ENCODE data around the gene THRB. TPM values are rescaled to one million over a fixed set of nuclear protein-coding genes. Genes with fewer than 3 reads are reported as not detected.

The THRB gene
- total RNA-seq, 2 donors from 2014 or later: 0.24 to 0.26 TPM

- H3K27me3 ChIP-seq (ENCODE audit: control insufficient read depth, insufficient read depth, low read length, poor library complexity, severe bottlenecking): no peaks in the 10 kb centered on the region
- H3K27ac ChIP-seq (ENCODE audit: low read depth, low read length): no peak overlapping the region
- H3K36me3 ChIP-seq (ENCODE audit: control insufficient read depth, insufficient read depth, low read length): no peaks in the 10 kb centered on the region
- WGBS, 2 experiments (ENCODE audit: insufficient coverage in 1 of 2, insufficient read length in 1 of 2): 55 to 60% methylated on average over 3 of the region's 3 CpGs
- H3K9ac ChIP-seq (ENCODE audit: extremely low read depth, low read length, poor library complexity, severe bottlenecking): no peak overlapping the region
- H3K9me3 ChIP-seq (ENCODE audit: control insufficient read depth, low read length): no peaks in the 10 kb centered on the region
- Mint-ChIP-seq H3K27ac (no peak overlapping the region), H3K4me1 (no peaks in the 10 kb centered on the region), H3K9me3 (no peaks in the 10 kb centered on the region), H3K36me3 (ENCODE audit: low read depth) (no peaks in the 10 kb centered on the region), H3K27me3 (ENCODE audit: insufficient read depth) (no peaks in the 10 kb centered on the region), H3K4me3 (no peak overlapping the region)
- no peak for DNase-seq
- H3K4me1 ChIP-seq (ENCODE audit: control insufficient read depth, insufficient read depth, low read length): no peaks in the 10 kb centered on the region
- H3K4me3 ChIP-seq (ENCODE audit: low read length): no peak overlapping the region
- TF ChIP-seq, protein P1, sequence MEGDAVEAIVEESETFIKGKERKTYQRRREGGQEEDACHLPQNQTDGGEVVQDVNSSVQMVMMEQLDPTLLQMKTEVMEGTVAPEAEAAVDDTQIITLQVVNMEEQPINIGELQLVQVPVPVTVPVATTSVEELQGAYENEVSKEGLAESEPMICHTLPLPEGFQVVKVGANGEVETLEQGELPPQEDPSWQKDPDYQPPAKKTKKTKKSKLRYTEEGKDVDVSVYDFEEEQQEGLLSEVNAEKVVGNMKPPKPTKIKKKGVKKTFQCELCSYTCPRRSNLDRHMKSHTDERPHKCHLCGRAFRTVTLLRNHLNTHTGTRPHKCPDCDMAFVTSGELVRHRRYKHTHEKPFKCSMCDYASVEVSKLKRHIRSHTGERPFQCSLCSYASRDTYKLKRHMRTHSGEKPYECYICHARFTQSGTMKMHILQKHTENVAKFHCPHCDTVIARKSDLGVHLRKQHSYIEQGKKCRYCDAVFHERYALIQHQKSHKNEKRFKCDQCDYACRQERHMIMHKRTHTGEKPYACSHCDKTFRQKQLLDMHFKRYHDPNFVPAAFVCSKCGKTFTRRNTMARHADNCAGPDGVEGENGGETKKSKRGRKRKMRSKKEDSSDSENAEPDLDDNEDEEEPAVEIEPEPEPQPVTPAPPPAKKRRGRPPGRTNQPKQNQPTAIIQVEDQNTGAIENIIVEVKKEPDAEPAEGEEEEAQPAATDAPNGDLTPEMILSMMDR (conservative IDR thresholded peaks at IDR 0.05): no peak
Observed at GRCh38 chr3:24407980-24408680, 86.5 kb downstream of the THRB start.

DNA sequence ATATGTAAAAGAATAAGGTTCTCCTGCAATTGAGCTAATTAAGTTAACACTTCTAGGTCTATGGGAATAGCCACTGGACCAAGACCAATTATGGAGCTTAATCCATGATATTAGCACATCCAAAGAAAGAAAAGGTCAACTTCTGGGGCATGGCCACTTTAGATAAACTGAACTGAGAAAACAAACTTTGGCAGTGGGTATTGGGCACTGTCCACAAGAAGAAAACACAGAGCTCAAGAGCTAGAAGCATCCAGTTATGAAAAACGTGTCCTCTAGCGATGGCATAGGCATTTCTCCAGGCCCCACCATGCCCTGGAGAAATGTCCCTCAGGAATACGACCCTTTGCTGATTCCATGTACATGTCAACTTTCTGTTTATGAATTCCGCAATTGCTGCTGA, 87.8 kb downstream of the THRB start:
- Mint-ChIP-seq H3K36me3 (ENCODE audit: low read depth) (no peaks in the 10 kb centered on the region), H3K9me3 (no peaks in the 10 kb centered on the region), H3K4me3 (no peak overlapping the region), H3K4me1 (no peaks in the 10 kb centered on the region), H3K27me3 (ENCODE audit: insufficient read depth) (no peaks in the 10 kb centered on the region), H3K27ac (no peak overlapping the region)
- 90 to 95% methylated on average over 4 of the region's 4 CpGs for WGBS, 2 experiments (ENCODE audit: insufficient coverage in 1 of 2, insufficient read length in 1 of 2)
- no peak overlapping the region for H3K4me3 ChIP-seq (ENCODE audit: low read length)
- no peaks in the 10 kb centered on the region for H3K4me1 ChIP-seq (ENCODE audit: control insufficient read depth, insufficient read depth, low read length)
- no peaks in the 10 kb centered on the region for H3K9me3 ChIP-seq (ENCODE audit: control insufficient read depth, low read length)
- H3K9ac ChIP-seq (ENCODE audit: extremely low read depth, low read length, poor library complexity, severe bottlenecking): no peak overlapping the region
- TF ChIP-seq, protein P1 (conservative IDR thresholded peaks at IDR 0.05): no peak
- no peak for DNase-seq
- no peak overlapping the region for H3K27ac ChIP-seq (ENCODE audit: low read depth, low read length)
- no peaks in the 10 kb centered on the region for H3K27me3 ChIP-seq (ENCODE audit: control insufficient read depth, insufficient read depth, low read length, poor library complexity, severe bottlenecking)
- H3K36me3 ChIP-seq (ENCODE audit: control insufficient read depth, insufficient read depth, low read length): no peaks in the 10 kb centered on the region

DNA sequence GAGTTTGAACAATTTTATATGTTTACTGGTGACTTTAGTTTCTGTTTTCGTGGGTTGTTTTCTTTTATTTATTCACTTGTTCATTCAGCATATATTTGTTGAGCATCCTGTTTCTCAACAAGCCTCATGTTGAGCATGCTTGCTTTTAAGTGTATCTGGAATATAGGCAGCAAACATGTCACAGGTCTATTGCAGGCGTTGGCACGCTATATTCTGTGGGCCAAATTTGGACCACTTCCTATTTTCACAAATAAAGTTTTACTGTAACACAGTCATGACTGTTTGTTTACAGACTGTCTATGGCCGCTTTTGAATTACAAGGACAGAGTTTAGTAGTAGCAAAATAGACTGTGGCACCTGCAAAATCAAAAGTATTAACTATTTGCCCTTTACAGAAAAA, 89.6 kb downstream of the THRB start:
- TF ChIP-seq, protein P1 (conservative IDR thresholded peaks at IDR 0.05): no peak
- 90 to 93% methylated on average over 2 to 4 of the region's 4 CpGs for WGBS, 2 experiments (ENCODE audit: insufficient coverage in 1 of 2, insufficient read length in 1 of 2)
- no peaks in the 10 kb centered on the region for H3K4me1 ChIP-seq (ENCODE audit: control insufficient read depth, insufficient read depth, low read length)
- Mint-ChIP-seq H3K4me1 (no peaks in the 10 kb centered on the region), H3K27ac (no peak overlapping the region), H3K36me3 (ENCODE audit: low read depth) (no peaks in the 10 kb centered on the region), H3K9me3 (no peaks in the 10 kb centered on the region), H3K4me3 (no peak overlapping the region), H3K27me3 (ENCODE audit: insufficient read depth) (no peaks in the 10 kb centered on the region)
- H3K27ac ChIP-seq (ENCODE audit: low read depth, low read length): no peak overlapping the region
- DNase-seq: no peak
- no peak overlapping the region for H3K9ac ChIP-seq (ENCODE audit: extremely low read depth, low read length, poor library complexity, severe bottlenecking)
- no peaks in the 10 kb centered on the region for H3K9me3 ChIP-seq (ENCODE audit: control insufficient read depth, low read length)
- no peaks in the 10 kb centered on the region for H3K36me3 ChIP-seq (ENCODE audit: control insufficient read depth, insufficient read depth, low read length)
- H3K27me3 ChIP-seq (ENCODE audit: control insufficient read depth, insufficient read depth, low read length, poor library complexity, severe bottlenecking): no peaks in the 10 kb centered on the region
- no peak overlapping the region for H3K4me3 ChIP-seq (ENCODE audit: low read length)
